Loucy (cell line): ENCODE data around the gene GPR173.

Source experiments
- H2AFZ ChIP-seq: fragments of 200-600 bp; sonication (generic); 2 replicates; pipeline ENCODE4 v1.6.0; 2016; ENCODE audit warnings: antibody characterized with exemption, mild to moderate bottlenecking, low read length, moderate library complexity
- H3F3A ChIP-seq: fragments of 200-600 bp; 2 replicates; pipeline ENCODE4 v1.6.0; 2016; ENCODE audit warnings: antibody characterized with exemption, low read depth, mild to moderate bottlenecking
- H3K27me3 ChIP-seq: fragments of 200-600 bp; sonication (generic); 2 replicates; pipeline ENCODE4 v1.6.1; 2014; ENCODE audit warnings: low read length, mild to moderate bottlenecking; ENCODE audit not compliant: insufficient read depth, poor library complexity, severe bottlenecking
- H3K36me3 ChIP-seq: fragments of 200-600 bp; sonication (generic); 2 replicates; pipeline ENCODE4 v1.6.1; 2016; ENCODE audit warnings: low read length; ENCODE audit not compliant: insufficient read depth
- H3K4me1 ChIP-seq: fragments of 200-600 bp; sonication (generic); 2 replicates; pipeline ENCODE4 v1.5.1; 2014; ENCODE audit warnings: low read length, mild to moderate bottlenecking; ENCODE audit not compliant: insufficient read depth, poor library complexity, severe bottlenecking
- H3K4me2 ChIP-seq: fragments of 200-600 bp; sonication (generic); 2 replicates; pipeline ENCODE4 v1.6.0; 2014; ENCODE audit warnings: antibody characterized with exemption, low read length, low read depth, mild to moderate bottlenecking; ENCODE audit not compliant: poor library complexity, severe bottlenecking
- H3K4me3 ChIP-seq: fragments of 200-600 bp; sonication (generic); 2 replicates; pipeline ENCODE4 v1.5.1; 2014; ENCODE audit warnings: low read length, mild to moderate bottlenecking, mixed read lengths; ENCODE audit not compliant: poor library complexity, severe bottlenecking
- H3K79me2 ChIP-seq: fragments of 200-600 bp; sonication (generic); 2 replicates; pipeline ENCODE4 v1.6.1; 2014; ENCODE audit warnings: low read length; ENCODE audit not compliant: insufficient read depth
- H3K9ac ChIP-seq: fragments of 200-600 bp; sonication (generic); 2 replicates; pipeline ENCODE4 v1.6.0; 2014; ENCODE audit warnings: mild to moderate bottlenecking, low read depth, low read length, moderate library complexity; ENCODE audit not compliant: poor library complexity, severe bottlenecking
- H3K9me2 ChIP-seq: fragments of 200-600 bp; sonication (generic); replicated peaks from 2 replicates; pipeline ENCODE4 v1.6.1; 2016; ENCODE audit warnings: low read depth, low read length, mixed read lengths
- H3K9me3 ChIP-seq: fragments of 200-600 bp; sonication (generic); 2 replicates; pipeline ENCODE4 v1.6.1; 2014; ENCODE audit warnings: mild to moderate bottlenecking, antibody characterized with exemption, low read length, low read depth; ENCODE audit not compliant: insufficient read depth
- H4K20me1 ChIP-seq: fragments of 200-600 bp; sonication (generic); 2 replicates; pipeline ENCODE4 v1.6.0; 2014; ENCODE audit warnings: antibody characterized with exemption, low read length, mild to moderate bottlenecking; ENCODE audit not compliant: insufficient read depth, poor library complexity, severe bottlenecking
- CTCF ChIP-seq: fragments of 200-600 bp; sonication (generic); conservative IDR thresholded peaks from 2 replicates; pipeline ENCODE4 v1.5.1; 2014; ENCODE audit warnings: mild to moderate bottlenecking, antibody characterized with exemption, low read length
- EZH2phosphoT487 ChIP-seq: fragments of 200-600 bp; IDR thresholded peaks from 2 replicates; pipeline ENCODE4 v1.6.1; 2018; ENCODE audit warnings: antibody characterized with exemption, mild to moderate bottlenecking, moderate library complexity, borderline replicate concordance

Gene GPR173

GRCh38 chrX:53005327-53005726 is 43.3 kb upstream of the GPR173 start:
- Histone ChIP-seq H3F3A (no peaks in the 10 kb centered on the region), H3K9me3 (no peaks in the 10 kb centered on the region), H3K9ac (no peak overlapping the region), H3K4me3 (no peak overlapping the region), H3K27me3 (no peaks in the 10 kb centered on the region), H3K4me1 (no peaks in the 10 kb centered on the region), H2AFZ (no peak overlapping the region), H4K20me1 (no peaks in the 10 kb centered on the region), H3K4me2 (no peak overlapping the region), H3K36me3 (no peaks in the 10 kb centered on the region), H3K9me2 (no peaks in the 10 kb centered on the region), H3K79me2 (no peaks in the 10 kb centered on the region)
- TF ChIP-seq CTCF (no peak), EZH2phosphoT487 (no peak)

GRCh38 chrX:53009032-53009431 is 39.6 kb upstream of the GPR173 start:
- no peak overlapping the region for H2AFZ ChIP-seq
- H3K79me2 ChIP-seq = no peaks in the 10 kb centered on the region
- no peak for TF ChIP-seq CTCF
- no peak for TF ChIP-seq EZH2phosphoT487

GRCh38 chrX:53013291-53013690 is 35.3 kb upstream of the GPR173 start:
- H3K9me3 ChIP-seq = no peaks in the 10 kb centered on the region
- no peaks in the 10 kb centered on the region for H3K36me3 ChIP-seq
- H3K9me2 ChIP-seq = no peaks in the 10 kb centered on the region
- TF ChIP-seq CTCF (no peak), EZH2phosphoT487 (no peak)
- no peaks in the 10 kb centered on the region for H4K20me1 ChIP-seq
- H3F3A ChIP-seq = no peaks in the 10 kb centered on the region
- no peak overlapping the region for H3K4me3 ChIP-seq
- no peaks in the 10 kb centered on the region for H3K79me2 ChIP-seq
- no peak overlapping the region for H2AFZ ChIP-seq
- no peak overlapping the region for H3K4me2 ChIP-seq
- no peaks in the 10 kb centered on the region for H3K27me3 ChIP-seq
- no peaks in the 10 kb centered on the region for H3K4me1 ChIP-seq
- H3K9ac ChIP-seq = no peak overlapping the region

More at GRCh38 chrX:53009032-53009431, 39.6 kb upstream of the GPR173 start:
- Histone ChIP-seq H3K4me2 (no peak overlapping the region), H3K36me3 (no peaks in the 10 kb centered on the region), H3K4me3 (no peak overlapping the region), H3K9me3 (no peaks in the 10 kb centered on the region), H3K27me3 (no peaks in the 10 kb centered on the region), H3K9me2 (no peaks in the 10 kb centered on the region), H3K9ac (no peak overlapping the region), H3F3A (no peaks in the 10 kb centered on the region), H3K4me1 (no peaks in the 10 kb centered on the region), H4K20me1 (no peaks in the 10 kb centered on the region)
